GM12878 (cell line): ENCODE data around the gene CFLAR. TPM values are rescaled to one million over a fixed set of nuclear protein-coding genes. Genes with fewer than 3 reads are reported as not detected.

Source experiments
- ATAC-seq: fragments of 200-7000 bp; cut with Tn5 transposase; 3 replicates; pipeline ENCODE4 v1.9.1; 2020; ENCODE audit warnings: mild to moderate bottlenecking, moderate library complexity
- BruUV-seq: library from RNA; stranded (reverse); fragments of 400-500 nt; replicated peaks from 2 replicates; lab custom pipeline; 2021; lab: Mats Ljungman, UMichigan
- CTCF ChIA-PET: fragments of 300-600 bp; sonication (Branson Sonifier 250); formaldehyde crosslinking; extraction: SDS; loops from one replicate; lab custom pipeline; 2021; ENCODE audit warnings: inconsistent platforms; lab: Yijun Ruan, JAX
- POLR2A ChIA-PET: fragments of 350-600 bp; formaldehyde crosslinking; extraction: SDS; loops from one replicate; lab custom pipeline; 2021; ENCODE audit warnings: inconsistent platforms; lab: Charles Lee
- RAD21 ChIA-PET: fragments of 300-600 bp; sonication (Branson Sonifier 250); formaldehyde crosslinking; loops from one replicate; lab custom pipeline; 2023; ENCODE audit warnings: antibody characterized with exemption; ENCODE audit not compliant: unreplicated experiment; lab: Charles Lee
- SMC1A ChIA-PET: fragments of 300-600 bp; sonication (Branson Sonifier 250); formaldehyde crosslinking; loops from one replicate; lab custom pipeline; 2023; ENCODE audit not compliant: unreplicated experiment, uncharacterized antibody; lab: Charles Lee
- DNase-seq: peaks from one replicate; pipeline ENCODE4 v3.0.0-alpha.2; 2011; ENCODE audit warnings: low read depth, low spot score
- FAIRE-seq: peaks from 3 replicates; lab custom pipeline; 2011; peaks lifted over from hg19 to GRCh38; lab: Jason Lieb, UNC
- H2AFZ ChIP-seq: 2 replicates; pipeline ENCODE4 v1.6.0; 2011; ENCODE audit warnings: low read depth, low read length, control low read depth; ENCODE audit not compliant: control insufficient read depth
- H3K27ac ChIP-seq: 2 replicates; pipeline ENCODE4 v1.5.1; 2011; ENCODE audit warnings: control low read depth; ENCODE audit not compliant: control insufficient read depth, insufficient read depth
- H3K27me3 ChIP-seq, 2 experiments: replicated peaks in 1 of 2; 2 replicates each; pipeline versions ENCODE4 v1.6.0 to v1.6.1; 2011; ENCODE audit warnings: low read length in 1 of 2; ENCODE audit not compliant: control insufficient read depth in 2 of 2, insufficient read depth in 2 of 2
- H3K36me3 ChIP-seq, 2 experiments: 2 replicates each; pipeline ENCODE4 v1.5.1; 2011; ENCODE audit warnings: low read length in 1 of 2; ENCODE audit not compliant: control insufficient read depth in 2 of 2, insufficient read depth in 2 of 2
- H3K4me1 ChIP-seq: 2 replicates; pipeline ENCODE4 v1.6.1; 2011; ENCODE audit warnings: mild to moderate bottlenecking, low read length, moderate library complexity, mixed read lengths; ENCODE audit not compliant: control insufficient read depth, insufficient read depth
- H3K4me2 ChIP-seq: 2 replicates; pipeline ENCODE4 v1.6.0; 2011; ENCODE audit warnings: control low read depth; ENCODE audit not compliant: control insufficient read depth, insufficient read depth
- H3K4me3 ChIP-seq: fragments of 200-600 bp; sonication (generic); 2 replicates; pipeline ENCODE4 v1.5.1; 2016
- H3K79me2 ChIP-seq: 2 replicates; pipeline ENCODE4 v1.6.0; 2011; ENCODE audit warnings: low read length; ENCODE audit not compliant: control insufficient read depth, insufficient read depth
- H3K9ac ChIP-seq: 2 replicates; pipeline ENCODE4 v1.8.0; 2011; ENCODE audit warnings: low read length, control low read depth, mixed read lengths; ENCODE audit not compliant: control insufficient read depth, insufficient read depth
- H3K9me3 ChIP-seq: replicated peaks from 3 replicates; pipeline ENCODE4 v1.5.1; 2011; ENCODE audit warnings: mild to moderate bottlenecking, low read length; ENCODE audit not compliant: control insufficient read depth, insufficient read depth
- H4K20me1 ChIP-seq: 2 replicates; pipeline ENCODE4 v1.6.0; 2011; ENCODE audit not compliant: control insufficient read depth, insufficient read depth
- BCL11A ChIP-seq: IDR thresholded peaks from 2 replicates; pipeline ENCODE4 v1.6.1; 2011; ENCODE audit warnings: low read depth, low read length
- DPF2 ChIP-seq: fragments of 450-650 bp; IDR thresholded peaks from 2 replicates; pipeline ENCODE4 v1.6.1; 2017; ENCODE audit warnings: mild to moderate bottlenecking
- EZH2 ChIP-seq: IDR thresholded peaks from 2 replicates; pipeline ENCODE4 v1.6.1; 2012; ENCODE audit warnings: low read depth, mild to moderate bottlenecking, control low read depth, inconsistent platforms, low read length, borderline replicate concordance; ENCODE audit not compliant: control insufficient read depth
- FOXK2 ChIP-seq: fragments of 450-650 bp; IDR thresholded peaks from 2 replicates; pipeline ENCODE4 v1.6.1; 2017; ENCODE audit warnings: mild to moderate bottlenecking, moderate library complexity
- GATAD2B ChIP-seq: fragments of 450-650 bp; conservative IDR thresholded peaks from 2 replicates; pipeline ENCODE4 v1.6.1; 2017; ENCODE audit warnings: low read depth, mild to moderate bottlenecking, moderate library complexity
- LARP7 ChIP-seq: fragments of 450-650 bp; IDR thresholded peaks from 2 replicates; pipeline ENCODE4 v1.6.1; 2017; ENCODE audit warnings: mild to moderate bottlenecking
- MEF2B ChIP-seq: fragments of 450-650 bp; IDR thresholded peaks from 2 replicates; pipeline ENCODE4 v1.6.1; 2018; ENCODE audit warnings: mild to moderate bottlenecking, moderate library complexity; ENCODE audit not compliant: partially characterized antibody, poor library complexity, severe bottlenecking
- MYB ChIP-seq: fragments of 150-350 bp; IDR thresholded peaks from 2 replicates; pipeline ENCODE4 v1.6.1; 2014; ENCODE audit warnings: mild to moderate bottlenecking, low read depth, low read length, borderline replicate concordance
- NFIC ChIP-seq: IDR thresholded peaks from 2 replicates; pipeline ENCODE4 v1.6.1; 2012; ENCODE audit warnings: low read depth, mild to moderate bottlenecking, inconsistent platforms, low read length, moderate library complexity
- NFYB ChIP-seq: IDR thresholded peaks from 2 replicates; pipeline ENCODE4 v1.6.1; 2011; ENCODE audit warnings: low read depth, mild to moderate bottlenecking, low read length, improper control_type of control experiment, moderate library complexity; ENCODE audit not compliant: insufficient read depth
- NR2C1 ChIP-seq: fragments of 450-650 bp; IDR thresholded peaks from 2 replicates; pipeline ENCODE4 v1.6.1; 2017; ENCODE audit warnings: antibody characterized with exemption, mild to moderate bottlenecking, moderate library complexity
- NR2C2 ChIP-seq: IDR thresholded peaks from 2 replicates; pipeline ENCODE4 v1.6.1; 2011; ENCODE audit warnings: borderline replicate concordance, low read depth; ENCODE audit not compliant: control insufficient read depth, insufficient read length
- POLR2A ChIP-seq: IDR thresholded peaks from 2 replicates; pipeline ENCODE4 v1.6.1; 2011; ENCODE audit warnings: low read depth, mild to moderate bottlenecking, low read length
- POLR2AphosphoS2 ChIP-seq: IDR thresholded peaks from 2 replicates; pipeline ENCODE4 v1.6.1; 2011; ENCODE audit warnings: low read depth, mild to moderate bottlenecking, low read length, improper control_type of control experiment, moderate library complexity
- SKIL ChIP-seq: fragments of 450-650 bp; IDR thresholded peaks from 2 replicates; pipeline ENCODE4 v1.6.1; 2017; ENCODE audit warnings: mild to moderate bottlenecking, low read depth, inconsistent platforms; ENCODE audit not compliant: poor library complexity, severe bottlenecking
- ZZZ3 ChIP-seq: IDR thresholded peaks from 2 replicates; pipeline ENCODE4 v1.6.1; 2011; ENCODE audit warnings: low read depth; ENCODE audit not compliant: control insufficient read depth, insufficient read length
- WGBS: methylation state at CpG from one replicate; pipeline ENCODE4 v1.1.6; 2016; ENCODE audit warnings: low lambda C conversion rate; ENCODE audit not compliant: insufficient replicate concordance, insufficient coverage; ENCODE audit errors: missing lambda C conversion rate; 5-methylcytosine and 5-hydroxymethylcytosine counted together
- in situ Hi-C: fragments of 300-500 bp; cut with MboI; formaldehyde crosslinking; loops from 9 replicates; pipeline ENCODE4 v1.14.3; 2018; ENCODE audit warnings: mixed read lengths
- intact Hi-C: fragments of 100-400 bp; cut with micrococcal nuclease; formaldehyde crosslinking; loops from one replicate; pipeline ENCODE4 v1.14.2; 2022; ENCODE audit not compliant: unreplicated experiment
- polyA plus RNA-seq, 11 experiments: library from polyadenylated mRNA; depleted of rRNA in 4 of 11; unstranded in 6 of 11; stranded (reverse) in 5 of 11; fragments of >200 nt; fragmentation: Nextera tagmentation in 4 of 11; fragmentation: Illumina TruSeq in 1 of 11; extraction: Ambion mirVana in 4 of 11; extraction: Trizol in 1 of 11; gene quantifications; 1 replicate in 1 of 11; 2 replicates in 10 of 11; pipeline versions ENCODE4 v1.2.1 to v1.2.3, GENCODE V29; 2011 to 2016; ENCODE audit warnings: inconsistent platforms in 2 of 11, missing spikeins in 2 of 11, low read depth in 1 of 11
- total RNA-seq, 4 experiments: library from RNA; depleted of rRNA in 3 of 4; stranded (reverse); fragments of >200 nt in 3 of 4; fragmentation: Illumina TruSeq in 1 of 4; extraction: Trizol in 1 of 4; gene quantifications; 2 replicates each; pipeline versions ENCODE4 v1.2.1 to v1.2.3, GENCODE V29; 2013 to 2021
- TF ChIP-seq, protein P1 (sequence below): IDR thresholded peaks from 2 replicates; pipeline ENCODE4 v1.6.1; 2011; ENCODE audit warnings: mild to moderate bottlenecking, low read depth, low read length, moderate library complexity; ENCODE audit not compliant: insufficient replicate concordance

Gene CFLAR
- total and polyA plus RNA-seq, 10 of the 15 experiments (the other 5 are each of a cell fraction or from before 2014, with no cell fraction given) = 80.6 to 181 (median 101) TPM

GRCh38 chr2:201110615-201111014, 5.3 kb upstream of the CFLAR start (continued):
- TF ChIP-seq GATAD2B = no peak
- no peak for TF ChIP-seq NR2C1
- no peak for TF ChIP-seq NFIC
- TF ChIP-seq LARP7 = no peak
- no peak for TF ChIP-seq POLR2A
- no peak for TF ChIP-seq MYB
- no peak for TF ChIP-seq NR2C2
- no peak for TF ChIP-seq BCL11A
- TF ChIP-seq EZH2 = no peak
- no peak for TF ChIP-seq NFYB
- no peak for TF ChIP-seq ZZZ3

- ChIA-PET RAD21 (no interaction called here), SMC1A (interaction anchor here (0.6 to 1.2 kb wide), 5 partner anchors 9 to 148 kb away, joined by 3 read pairs; no protein-coding TSS in a partner anchor), CTCF (no interaction called here), POLR2A (interaction anchor here (0.8 kb wide), 1 partner anchor 39 kb away, joined by 3 read pairs; no protein-coding TSS in a partner anchor)
- 98% methylated on average over 3 of the region's 3 CpGs for WGBS
- Histone ChIP-seq H3K4me1 (peaks cover 6% of the 10 kb centered on the region; the same call in 1 of the 2 replicates), H3K27me3 (no peaks in the 10 kb centered on the region), H3K79me2 (peaks cover 19% of the 10 kb centered on the region), H3K36me3 (no peaks in the 10 kb centered on the region), H4K20me1 (no peaks in the 10 kb centered on the region), H3K4me2 (no peak overlapping the region), H3K9me3 (no peaks in the 10 kb centered on the region), H2AFZ (no peak overlapping the region), H3K9ac (no peak overlapping the region), H3K4me3 (no peak overlapping the region), H3K27ac (no peak overlapping the region)
- no TSS peak for BruUV-seq
- in situ Hi-C loops = no loop called here
- intact Hi-C loops = no loop called here
- no peak for TF ChIP-seq SKIL
- no peak for TF ChIP-seq POLR2AphosphoS2
- TF ChIP-seq, protein P1, sequence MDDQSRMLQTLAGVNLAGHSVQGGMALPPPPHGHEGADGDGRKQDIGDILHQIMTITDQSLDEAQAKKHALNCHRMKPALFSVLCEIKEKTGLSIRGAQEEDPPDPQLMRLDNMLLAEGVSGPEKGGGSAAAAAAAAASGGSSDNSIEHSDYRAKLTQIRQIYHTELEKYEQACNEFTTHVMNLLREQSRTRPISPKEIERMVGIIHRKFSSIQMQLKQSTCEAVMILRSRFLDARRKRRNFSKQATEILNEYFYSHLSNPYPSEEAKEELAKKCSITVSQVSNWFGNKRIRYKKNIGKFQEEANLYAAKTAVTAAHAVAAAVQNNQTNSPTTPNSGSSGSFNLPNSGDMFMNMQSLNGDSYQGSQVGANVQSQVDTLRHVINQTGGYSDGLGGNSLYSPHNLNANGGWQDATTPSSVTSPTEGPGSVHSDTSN = no peak
- no peak for TF ChIP-seq FOXK2
- TF ChIP-seq MEF2B = no peak
- no peak for TF ChIP-seq DPF2
- FAIRE-seq (no peak), ATAC-seq (no peak), DNase-seq (no peak)
These were observed 4.9 kb upstream of the CFLAR start for GRCh38 chr2:201111096-201111495.
